GM12878 (cell line): ENCODE results near the gene ADAMTS2. TPM values are rescaled to one million over a fixed set of nuclear protein-coding genes. Genes with fewer than 3 reads are reported as not detected.

Source experiments
- ATAC-seq: fragments of 200-7000 bp; cut with Tn5 transposase; 3 replicates; pipeline ENCODE4 v1.9.1; 2020; ENCODE audit warnings: mild to moderate bottlenecking, moderate library complexity
- BruUV-seq: library from RNA; stranded (reverse); fragments of 400-500 nt; replicated peaks from 2 replicates; lab custom pipeline; 2021; lab: Mats Ljungman, UMichigan
- CTCF ChIA-PET: fragments of 300-600 bp; sonication (Branson Sonifier 250); formaldehyde crosslinking; extraction: SDS; loops from one replicate; lab custom pipeline; 2021; ENCODE audit warnings: inconsistent platforms; lab: Yijun Ruan, JAX
- POLR2A ChIA-PET: fragments of 350-600 bp; formaldehyde crosslinking; extraction: SDS; loops from one replicate; lab custom pipeline; 2021; ENCODE audit warnings: inconsistent platforms; lab: Charles Lee
- RAD21 ChIA-PET: fragments of 300-600 bp; sonication (Branson Sonifier 250); formaldehyde crosslinking; loops from one replicate; lab custom pipeline; 2023; ENCODE audit warnings: antibody characterized with exemption; ENCODE audit not compliant: unreplicated experiment; lab: Charles Lee
- SMC1A ChIA-PET: fragments of 300-600 bp; sonication (Branson Sonifier 250); formaldehyde crosslinking; loops from one replicate; lab custom pipeline; 2023; ENCODE audit not compliant: unreplicated experiment, uncharacterized antibody; lab: Charles Lee
- DNase-seq: peaks from one replicate; pipeline ENCODE4 v3.0.0-alpha.2; 2011; ENCODE audit warnings: low read depth, low spot score
- FAIRE-seq: peaks from 3 replicates; lab custom pipeline; 2011; peaks lifted over from hg19 to GRCh38; lab: Jason Lieb, UNC
- H2AFZ ChIP-seq: 2 replicates; pipeline ENCODE4 v1.6.0; 2011; ENCODE audit warnings: low read depth, low read length, control low read depth; ENCODE audit not compliant: control insufficient read depth
- H3K27ac ChIP-seq: 2 replicates; pipeline ENCODE4 v1.5.1; 2011; ENCODE audit warnings: control low read depth; ENCODE audit not compliant: control insufficient read depth, insufficient read depth
- H3K27me3 ChIP-seq, 2 experiments: replicated peaks in 1 of 2; 2 replicates each; pipeline versions ENCODE4 v1.6.0 to v1.6.1; 2011; ENCODE audit warnings: low read length in 1 of 2; ENCODE audit not compliant: control insufficient read depth in 2 of 2, insufficient read depth in 2 of 2
- H3K36me3 ChIP-seq, 2 experiments: 2 replicates each; pipeline ENCODE4 v1.5.1; 2011; ENCODE audit warnings: low read length in 1 of 2; ENCODE audit not compliant: control insufficient read depth in 2 of 2, insufficient read depth in 2 of 2
- H3K4me1 ChIP-seq: 2 replicates; pipeline ENCODE4 v1.6.1; 2011; ENCODE audit warnings: mild to moderate bottlenecking, low read length, moderate library complexity, mixed read lengths; ENCODE audit not compliant: control insufficient read depth, insufficient read depth
- H3K4me2 ChIP-seq: 2 replicates; pipeline ENCODE4 v1.6.0; 2011; ENCODE audit warnings: control low read depth; ENCODE audit not compliant: control insufficient read depth, insufficient read depth
- H3K4me3 ChIP-seq: fragments of 200-600 bp; sonication (generic); 2 replicates; pipeline ENCODE4 v1.5.1; 2016
- H3K79me2 ChIP-seq: 2 replicates; pipeline ENCODE4 v1.6.0; 2011; ENCODE audit warnings: low read length; ENCODE audit not compliant: control insufficient read depth, insufficient read depth
- H3K9ac ChIP-seq: 2 replicates; pipeline ENCODE4 v1.8.0; 2011; ENCODE audit warnings: low read length, control low read depth, mixed read lengths; ENCODE audit not compliant: control insufficient read depth, insufficient read depth
- H3K9me3 ChIP-seq: replicated peaks from 3 replicates; pipeline ENCODE4 v1.5.1; 2011; ENCODE audit warnings: mild to moderate bottlenecking, low read length; ENCODE audit not compliant: control insufficient read depth, insufficient read depth
- H4K20me1 ChIP-seq: 2 replicates; pipeline ENCODE4 v1.6.0; 2011; ENCODE audit not compliant: control insufficient read depth, insufficient read depth
- CHD1 ChIP-seq: IDR thresholded peaks from 2 replicates; pipeline ENCODE4 v1.6.1; 2012; ENCODE audit warnings: low read depth, low read length, improper control_type of control experiment
- HCFC1 ChIP-seq: fragments of 150-350 bp; IDR thresholded peaks from 2 replicates; pipeline ENCODE4 v1.6.1; 2014; ENCODE audit warnings: low read length
- NFYA ChIP-seq: IDR thresholded peaks from 2 replicates; pipeline ENCODE4 v1.6.1; 2011; ENCODE audit warnings: low read depth, mild to moderate bottlenecking, low read length, improper control_type of control experiment, borderline replicate concordance
- SMAD1 ChIP-seq: fragments of 450-650 bp; IDR thresholded peaks from 2 replicates; pipeline ENCODE4 v1.6.1; 2018; ENCODE audit warnings: mild to moderate bottlenecking, low read depth; ENCODE audit not compliant: partially characterized antibody
- SREBF1 ChIP-seq: IDR thresholded peaks from 2 replicates; pipeline ENCODE4 v1.6.1; 2012; ENCODE audit warnings: mild to moderate bottlenecking, low read length
- STAT1 ChIP-seq: fragments of 450-650 bp; conservative IDR thresholded peaks from 2 replicates; pipeline ENCODE4 v1.6.1; 2014; ENCODE audit warnings: antibody characterized with exemption, mild to moderate bottlenecking
- ZNF384 ChIP-seq: IDR thresholded peaks from 2 replicates; pipeline ENCODE4 v1.6.1; 2012; ENCODE audit warnings: low read depth, mild to moderate bottlenecking, low read length, improper control_type of control experiment, borderline replicate concordance
- WGBS: methylation state at CpG from one replicate; pipeline ENCODE4 v1.1.6; 2016; ENCODE audit warnings: low lambda C conversion rate; ENCODE audit not compliant: insufficient replicate concordance, insufficient coverage; ENCODE audit errors: missing lambda C conversion rate; 5-methylcytosine and 5-hydroxymethylcytosine counted together
- in situ Hi-C: fragments of 300-500 bp; cut with MboI; formaldehyde crosslinking; loops from 9 replicates; pipeline ENCODE4 v1.14.3; 2018; ENCODE audit warnings: mixed read lengths
- intact Hi-C: fragments of 100-400 bp; cut with micrococcal nuclease; formaldehyde crosslinking; loops from one replicate; pipeline ENCODE4 v1.14.2; 2022; ENCODE audit not compliant: unreplicated experiment
- polyA plus RNA-seq, 11 experiments: library from polyadenylated mRNA; depleted of rRNA in 4 of 11; unstranded in 6 of 11; stranded (reverse) in 5 of 11; fragments of >200 nt; fragmentation: Nextera tagmentation in 4 of 11; fragmentation: Illumina TruSeq in 1 of 11; extraction: Ambion mirVana in 4 of 11; extraction: Trizol in 1 of 11; gene quantifications; 1 replicate in 1 of 11; 2 replicates in 10 of 11; pipeline versions ENCODE4 v1.2.1 to v1.2.3, GENCODE V29; 2011 to 2016; ENCODE audit warnings: inconsistent platforms in 2 of 11, missing spikeins in 2 of 11, low read depth in 1 of 11
- total RNA-seq, 4 experiments: library from RNA; depleted of rRNA in 3 of 4; stranded (reverse); fragments of >200 nt in 3 of 4; fragmentation: Illumina TruSeq in 1 of 4; extraction: Trizol in 1 of 4; gene quantifications; 2 replicates each; pipeline versions ENCODE4 v1.2.1 to v1.2.3, GENCODE V29; 2013 to 2021
- TF ChIP-seq, protein P1 (sequence below): IDR thresholded peaks from 2 replicates; pipeline ENCODE4 v1.6.1; 2011; ENCODE audit warnings: borderline replicate concordance, low read depth, mild to moderate bottlenecking, moderate library complexity, mixed read lengths, low read length; ENCODE audit not compliant: insufficient read depth; ENCODE audit errors: extremely low read length
- TF ChIP-seq, protein P2 (sequence below): fragments of 450-650 bp; IDR thresholded peaks from 2 replicates; pipeline ENCODE4 v1.6.1; 2018; ENCODE audit warnings: mild to moderate bottlenecking, low read depth, moderate library complexity; ENCODE audit not compliant: partially characterized antibody
- TF ChIP-seq, protein P3 (sequence below): fragments of 450-650 bp; formaldehyde crosslinking; IDR thresholded peaks from 2 replicates; pipeline ENCODE4 v1.4.0; 2020; ENCODE audit warnings: mild to moderate bottlenecking, moderate library complexity

The ADAMTS2 gene
- total and polyA plus RNA-seq, 10 of the 15 experiments (the other 5 are each of a cell fraction or from before 2014, with no cell fraction given): 0.03 to 0.05 TPM; not detected in 8

DNA sequence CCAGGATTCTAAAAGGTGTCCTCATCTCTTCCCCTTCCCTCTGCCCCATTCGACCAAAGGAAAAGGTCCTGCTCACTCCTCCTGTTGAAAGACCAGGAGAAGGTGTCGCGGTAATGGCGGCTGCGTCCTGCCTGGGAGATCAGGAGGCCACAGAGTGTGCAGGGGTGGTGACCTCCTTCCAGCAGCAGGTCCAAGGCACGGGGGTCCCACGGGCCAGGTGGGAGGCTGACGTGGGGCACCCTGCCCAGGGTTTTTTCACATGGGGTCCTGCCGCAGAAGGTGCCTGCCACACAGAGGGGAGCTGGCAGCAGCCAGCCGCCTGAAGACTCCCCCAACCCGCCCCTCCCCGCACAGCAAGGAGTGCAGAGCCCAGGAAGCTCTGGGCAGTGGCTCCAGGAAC is 22.2 kb upstream of the ADAMTS2 start:
- no peaks in the 10 kb centered on the region for H3K4me1 ChIP-seq
- TF ChIP-seq, protein P1, sequence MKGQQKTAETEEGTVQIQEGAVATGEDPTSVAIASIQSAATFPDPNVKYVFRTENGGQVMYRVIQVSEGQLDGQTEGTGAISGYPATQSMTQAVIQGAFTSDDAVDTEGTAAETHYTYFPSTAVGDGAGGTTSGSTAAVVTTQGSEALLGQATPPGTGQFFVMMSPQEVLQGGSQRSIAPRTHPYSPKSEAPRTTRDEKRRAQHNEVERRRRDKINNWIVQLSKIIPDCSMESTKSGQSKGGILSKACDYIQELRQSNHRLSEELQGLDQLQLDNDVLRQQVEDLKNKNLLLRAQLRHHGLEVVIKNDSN: no peak
- TF ChIP-seq STAT1 (no peak), SREBF1 (no peak), HCFC1 (no peak), ZNF384 (no peak)
- no peak overlapping the region for H2AFZ ChIP-seq
- H3K9ac ChIP-seq: no peak overlapping the region
- in situ Hi-C loops: no loop called here
- ATAC-seq: no peak
- no peak overlapping the region for H3K4me2 ChIP-seq
- no TSS peak for BruUV-seq
- H3K9me3 ChIP-seq: no peaks in the 10 kb centered on the region; the same call in 2 of the 3 replicates
- no peaks in the 10 kb centered on the region for H4K20me1 ChIP-seq
- no peaks in the 10 kb centered on the region for H3K27me3 ChIP-seq
- no peak for DNase-seq
- no peak overlapping the region for H3K27ac ChIP-seq
- ChIA-PET RAD21 (no interaction called here), CTCF (no interaction called here), POLR2A (interaction anchor here (0.8 kb wide), 1 partner anchor 312 kb away, joined by 3 read pairs; no protein-coding TSS in a partner anchor), SMC1A (no interaction called here)
- no peaks in the 10 kb centered on the region for H3K36me3 ChIP-seq
- no peaks in the 10 kb centered on the region for H3K79me2 ChIP-seq
- intact Hi-C loops: no loop called here
- no peak overlapping the region for H3K4me3 ChIP-seq
- FAIRE-seq: no peak
- WGBS: 45% methylated on average over 12 of the region's 12 CpGs

DNA sequence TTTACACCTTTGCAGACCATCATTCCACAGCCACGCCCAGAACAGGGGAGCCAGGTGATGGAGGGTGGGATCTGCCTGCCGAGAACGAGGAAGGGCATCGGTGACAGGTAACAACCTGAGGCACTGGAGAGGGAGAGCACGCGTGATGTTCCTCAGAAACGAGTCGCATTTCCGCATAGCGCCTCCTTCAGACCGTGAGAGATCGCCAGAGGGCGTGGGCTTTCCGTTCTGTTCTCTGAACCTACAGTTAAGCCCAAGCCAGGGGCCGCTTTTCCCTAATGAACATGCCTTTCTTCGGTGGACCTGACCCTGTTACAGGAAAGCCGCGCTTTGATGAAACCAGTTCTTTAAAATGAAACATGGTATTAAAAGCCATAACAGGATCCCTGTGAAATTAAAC is 17.1 kb upstream of the ADAMTS2 start:
- no peaks in the 10 kb centered on the region for H4K20me1 ChIP-seq
- H3K9ac ChIP-seq: no peak overlapping the region
- H3K9me3 ChIP-seq: no peaks in the 10 kb centered on the region; the same call in 2 of the 3 replicates
- ChIA-PET CTCF (no interaction called here), POLR2A (no interaction called here), SMC1A (interaction anchor here (0.6 kb wide), 1 partner anchor 195 kb away, joined by 3 read pairs; no protein-coding TSS in a partner anchor), RAD21 (no interaction called here)
- no peak for FAIRE-seq
- no peak overlapping the region for H3K4me2 ChIP-seq
- no peak for DNase-seq
- no peaks in the 10 kb centered on the region for H3K4me1 ChIP-seq
- no peaks in the 10 kb centered on the region for H3K79me2 ChIP-seq
- no peaks in the 10 kb centered on the region for H3K27me3 ChIP-seq
- no peak overlapping the region for H3K27ac ChIP-seq
- no peak for ATAC-seq
- H3K36me3 ChIP-seq: no peaks in the 10 kb centered on the region
- in situ Hi-C loops: no loop called here
- no TSS peak for BruUV-seq
- 78% methylated on average over 18 of the region's 18 CpGs for WGBS
- H3K4me3 ChIP-seq: no peak overlapping the region
- no peak overlapping the region for H2AFZ ChIP-seq
- intact Hi-C loops: no loop called here
- no peak for TF ChIP-seq NFYA
- TF ChIP-seq CHD1: no peak
- TF ChIP-seq, protein P2, sequence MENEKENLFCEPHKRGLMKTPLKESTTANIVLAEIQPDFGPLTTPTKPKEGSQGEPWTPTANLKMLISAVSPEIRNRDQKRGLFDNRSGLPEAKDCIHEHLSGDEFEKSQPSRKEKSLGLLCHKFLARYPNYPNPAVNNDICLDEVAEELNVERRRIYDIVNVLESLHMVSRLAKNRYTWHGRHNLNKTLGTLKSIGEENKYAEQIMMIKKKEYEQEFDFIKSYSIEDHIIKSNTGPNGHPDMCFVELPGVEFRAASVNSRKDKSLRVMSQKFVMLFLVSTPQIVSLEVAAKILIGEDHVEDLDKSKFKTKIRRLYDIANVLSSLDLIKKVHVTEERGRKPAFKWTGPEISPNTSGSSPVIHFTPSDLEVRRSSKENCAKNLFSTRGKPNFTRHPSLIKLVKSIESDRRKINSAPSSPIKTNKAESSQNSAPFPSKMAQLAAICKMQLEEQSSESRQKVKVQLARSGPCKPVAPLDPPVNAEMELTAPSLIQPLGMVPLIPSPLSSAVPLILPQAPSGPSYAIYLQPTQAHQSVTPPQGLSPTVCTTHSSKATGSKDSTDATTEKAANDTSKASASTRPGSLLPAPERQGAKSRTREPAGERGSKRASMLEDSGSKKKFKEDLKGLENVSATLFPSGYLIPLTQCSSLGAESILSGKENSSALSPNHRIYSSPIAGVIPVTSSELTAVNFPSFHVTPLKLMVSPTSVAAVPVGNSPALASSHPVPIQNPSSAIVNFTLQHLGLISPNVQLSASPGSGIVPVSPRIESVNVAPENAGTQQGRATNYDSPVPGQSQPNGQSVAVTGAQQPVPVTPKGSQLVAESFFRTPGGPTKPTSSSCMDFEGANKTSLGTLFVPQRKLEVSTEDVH: no peak
- no peak for TF ChIP-seq SMAD1
- TF ChIP-seq, protein P3, sequence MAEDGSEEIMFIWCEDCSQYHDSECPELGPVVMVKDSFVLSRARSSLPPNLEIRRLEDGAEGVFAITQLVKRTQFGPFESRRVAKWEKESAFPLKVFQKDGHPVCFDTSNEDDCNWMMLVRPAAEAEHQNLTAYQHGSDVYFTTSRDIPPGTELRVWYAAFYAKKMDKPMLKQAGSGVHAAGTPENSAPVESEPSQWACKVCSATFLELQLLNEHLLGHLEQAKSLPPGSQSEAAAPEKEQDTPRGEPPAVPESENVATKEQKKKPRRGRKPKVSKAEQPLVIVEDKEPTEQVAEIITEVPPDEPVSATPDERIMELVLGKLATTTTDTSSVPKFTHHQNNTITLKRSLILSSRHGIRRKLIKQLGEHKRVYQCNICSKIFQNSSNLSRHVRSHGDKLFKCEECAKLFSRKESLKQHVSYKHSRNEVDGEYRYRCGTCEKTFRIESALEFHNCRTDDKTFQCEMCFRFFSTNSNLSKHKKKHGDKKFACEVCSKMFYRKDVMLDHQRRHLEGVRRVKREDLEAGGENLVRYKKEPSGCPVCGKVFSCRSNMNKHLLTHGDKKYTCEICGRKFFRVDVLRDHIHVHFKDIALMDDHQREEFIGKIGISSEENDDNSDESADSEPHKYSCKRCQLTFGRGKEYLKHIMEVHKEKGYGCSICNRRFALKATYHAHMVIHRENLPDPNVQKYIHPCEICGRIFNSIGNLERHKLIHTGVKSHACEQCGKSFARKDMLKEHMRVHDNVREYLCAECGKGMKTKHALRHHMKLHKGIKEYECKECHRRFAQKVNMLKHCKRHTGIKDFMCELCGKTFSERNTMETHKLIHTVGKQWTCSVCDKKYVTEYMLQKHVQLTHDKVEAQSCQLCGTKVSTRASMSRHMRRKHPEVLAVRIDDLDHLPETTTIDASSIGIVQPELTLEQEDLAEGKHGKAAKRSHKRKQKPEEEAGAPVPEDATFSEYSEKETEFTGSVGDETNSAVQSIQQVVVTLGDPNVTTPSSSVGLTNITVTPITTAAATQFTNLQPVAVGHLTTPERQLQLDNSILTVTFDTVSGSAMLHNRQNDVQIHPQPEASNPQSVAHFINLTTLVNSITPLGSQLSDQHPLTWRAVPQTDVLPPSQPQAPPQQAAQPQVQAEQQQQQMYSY (CRISPR knock-in tag): no peak
